H9 (cell line): Measurements from ENCODE around the gene MFGE8. TPM values are rescaled to one million over a fixed set of nuclear protein-coding genes. Genes with fewer than 3 reads are reported as not detected.

Experiments used
- DNase-seq: peaks from one replicate; pipeline ENCODE4 v3.0.0-alpha.2; 2017
- H2AFZ ChIP-seq: one replicate; pipeline ENCODE4 v1.6.1; 2013; ENCODE audit warnings: mild to moderate bottlenecking, low read length, control low read depth, moderate library complexity
- H2AK5ac ChIP-seq: 2 replicates; pipeline ENCODE4 v1.6.1; 2013; ENCODE audit warnings: low read length, control low read depth, mixed read lengths; ENCODE audit not compliant: insufficient read length
- H2BK120ac ChIP-seq: one replicate; pipeline ENCODE4 v1.6.1; 2013; ENCODE audit warnings: low read depth, mild to moderate bottlenecking, low read length, control low read depth, inconsistent platforms; ENCODE audit not compliant: poor library complexity, severe bottlenecking
- H2BK12ac ChIP-seq: 2 replicates; pipeline ENCODE4 v1.6.1; 2013; ENCODE audit warnings: low read length, control low read depth, mixed read lengths, low read depth; ENCODE audit not compliant: insufficient read length
- H2BK15ac ChIP-seq: 2 replicates; pipeline ENCODE4 v1.6.1; 2013; ENCODE audit warnings: low read depth, low read length, control low read depth
- H2BK20ac ChIP-seq: one replicate; pipeline ENCODE4 v1.6.1; 2013; ENCODE audit warnings: low read depth, mild to moderate bottlenecking, low read length, control low read depth, inconsistent platforms; ENCODE audit not compliant: poor library complexity, severe bottlenecking
- H2BK5ac ChIP-seq: 2 replicates; pipeline ENCODE4 v1.6.1; 2013; ENCODE audit warnings: low read length, control low read depth, mixed read lengths; ENCODE audit not compliant: insufficient read length
- H3K14ac ChIP-seq: 2 replicates; pipeline ENCODE4 v1.6.1; 2013; ENCODE audit warnings: low read length, control low read depth; ENCODE audit not compliant: insufficient read depth
- H3K18ac ChIP-seq: 2 replicates; pipeline ENCODE4 v1.6.1; 2013; ENCODE audit warnings: low read depth, mild to moderate bottlenecking, mixed read lengths, low read length, control low read depth; ENCODE audit not compliant: insufficient read length
- H3K23ac ChIP-seq: 2 replicates; pipeline ENCODE4 v1.6.1; 2013; ENCODE audit warnings: low read length, control low read depth, mixed read lengths, low read depth; ENCODE audit not compliant: insufficient read length
- H3K23me2 ChIP-seq: 2 replicates; pipeline ENCODE4 v1.6.1; 2013; ENCODE audit warnings: low read depth, mild to moderate bottlenecking, mixed read lengths, low read length, control low read depth; ENCODE audit not compliant: insufficient read length, poor library complexity, severe bottlenecking
- H3K27ac ChIP-seq: 2 replicates; pipeline ENCODE4 v1.5.1; 2013; ENCODE audit warnings: low read length, control low read depth, mixed read lengths, low read depth; ENCODE audit not compliant: insufficient read length
- H3K27me3 ChIP-seq: 2 replicates; pipeline ENCODE4 v1.6.1; 2013; ENCODE audit warnings: low read length, control low read depth, inconsistent platforms; ENCODE audit not compliant: insufficient read depth
- H3K4ac ChIP-seq: 2 replicates; pipeline ENCODE4 v1.6.1; 2013; ENCODE audit warnings: low read depth, mild to moderate bottlenecking, control low read depth, inconsistent platforms, low read length, moderate library complexity
- H3K4me1 ChIP-seq: 2 replicates; pipeline ENCODE4 v1.6.1; 2013; ENCODE audit warnings: low read length, control low read depth, inconsistent platforms; ENCODE audit not compliant: insufficient read depth
- H3K4me2 ChIP-seq: 2 replicates; pipeline ENCODE4 v1.6.1; 2013; ENCODE audit warnings: low read length, control low read depth, mixed read lengths; ENCODE audit not compliant: insufficient read length, insufficient read depth
- H3K56ac ChIP-seq: 2 replicates; pipeline ENCODE4 v1.6.1; 2013; ENCODE audit warnings: low read depth, mild to moderate bottlenecking, mixed read lengths, low read length, control low read depth; ENCODE audit not compliant: insufficient read length
- H3K79me1 ChIP-seq: 2 replicates; pipeline ENCODE4 v1.6.1; 2013; ENCODE audit warnings: low read depth, mild to moderate bottlenecking, moderate library complexity, low read length, control low read depth, inconsistent platforms; ENCODE audit not compliant: insufficient read depth, poor library complexity, severe bottlenecking
- H3K79me2 ChIP-seq: 2 replicates; pipeline ENCODE4 v1.6.1; 2013; ENCODE audit warnings: low read length, control low read depth, inconsistent platforms; ENCODE audit not compliant: insufficient read depth
- H3K9ac ChIP-seq: 2 replicates; pipeline ENCODE4 v1.6.1; 2013; ENCODE audit warnings: low read length, control low read depth, mixed read lengths; ENCODE audit not compliant: insufficient read length; ENCODE audit errors: extremely low read depth
- H3K9me3 ChIP-seq: one replicate; pipeline ENCODE4 v1.6.1; 2013; ENCODE audit warnings: low read depth, low read length, inconsistent platforms; ENCODE audit not compliant: control insufficient read depth
- H3T11ph ChIP-seq: one replicate; pipeline ENCODE4 v1.6.1; 2013; ENCODE audit warnings: mild to moderate bottlenecking, low read length, control low read depth, inconsistent platforms
- H4K20me1 ChIP-seq: one replicate; pipeline ENCODE4 v1.6.1; 2013; ENCODE audit not compliant: control insufficient read depth, insufficient read length, insufficient read depth
- H4K5ac ChIP-seq: 2 replicates; pipeline ENCODE4 v1.6.1; 2013; ENCODE audit warnings: low read depth, mild to moderate bottlenecking, mixed read lengths, low read length, control low read depth; ENCODE audit not compliant: insufficient read length
- H4K8ac ChIP-seq: replicated peaks from 2 replicates; pipeline ENCODE4 v1.6.1; 2013; ENCODE audit warnings: low read length, control low read depth, mixed read lengths, low read depth; ENCODE audit not compliant: insufficient read length
- H4K91ac ChIP-seq: 2 replicates; pipeline ENCODE4 v1.6.1; 2013; ENCODE audit warnings: low read depth, mild to moderate bottlenecking, moderate library complexity, mixed read lengths, low read length, control low read depth; ENCODE audit not compliant: insufficient read length
- H3K27ac Mint-ChIP-seq, 3 experiments: 2 replicates in 2 of 3; 3 replicates in 1 of 3; pipeline ENCODE4 v1.8.0; 2020 to 2021; ENCODE audit warnings: mixed read lengths in 3 of 3, mild to moderate bottlenecking in 1 of 3, moderate library complexity in 1 of 3
- H3K27me3 Mint-ChIP-seq: 2 replicates; pipeline ENCODE4 v1.8.0; 2021; ENCODE audit warnings: low read depth, mild to moderate bottlenecking, moderate library complexity, mixed read lengths
- H3K36me3 Mint-ChIP-seq, 3 experiments: 2 replicates in 2 of 3; 3 replicates in 1 of 3; pipeline ENCODE4 v1.8.0; 2020 to 2021; ENCODE audit warnings: low read depth in 3 of 3, mixed read lengths in 3 of 3; ENCODE audit not compliant: insufficient read depth in 1 of 3
- H3K4me1 Mint-ChIP-seq, 2 experiments: 2 replicates each; pipeline ENCODE4 v1.8.0; 2020; ENCODE audit warnings: mixed read lengths in 2 of 2
- H3K4me3 Mint-ChIP-seq, 2 experiments: 2 replicates in 1 of 2; 3 replicates in 1 of 2; pipeline ENCODE4 v1.8.0; 2020 to 2021; ENCODE audit warnings: mild to moderate bottlenecking in 2 of 2, mixed read lengths in 2 of 2, moderate library complexity in 1 of 2
- H3K9me3 Mint-ChIP-seq, 2 experiments: 2 replicates in 1 of 2; 3 replicates in 1 of 2; pipeline ENCODE4 v1.8.0; 2020; ENCODE audit warnings: mild to moderate bottlenecking in 2 of 2, mixed read lengths in 2 of 2, moderate library complexity in 1 of 2
- WGBS: extraction: QIAGEN DNeasy Blood & Tissue Kit; methylation state at CpG from one replicate; pipeline ENCODE4 v1.1.7; 2013; ENCODE audit warnings: missing lambda C conversion rate, low lambda C conversion rate, mixed read lengths; ENCODE audit not compliant: insufficient read length; ENCODE audit errors: extremely low coverage; 5-methylcytosine and 5-hydroxymethylcytosine counted together
- total RNA-seq: library from RNA; stranded (reverse); gene quantifications from 2 replicates; pipeline ENCODE4 v1.2.1, GENCODE V29; 2021
- TF ChIP-seq, protein P1 (sequence below): fragments of 200-600 bp; sonication (generic); conservative IDR thresholded peaks from 3 replicates; pipeline ENCODE4 v1.8.0; 2021; ENCODE audit warnings: antibody characterized with exemption, mild to moderate bottlenecking

MFGE8 gene
- total RNA-seq, 1 experiment from 2014 or later, result 653 TPM

DNA sequence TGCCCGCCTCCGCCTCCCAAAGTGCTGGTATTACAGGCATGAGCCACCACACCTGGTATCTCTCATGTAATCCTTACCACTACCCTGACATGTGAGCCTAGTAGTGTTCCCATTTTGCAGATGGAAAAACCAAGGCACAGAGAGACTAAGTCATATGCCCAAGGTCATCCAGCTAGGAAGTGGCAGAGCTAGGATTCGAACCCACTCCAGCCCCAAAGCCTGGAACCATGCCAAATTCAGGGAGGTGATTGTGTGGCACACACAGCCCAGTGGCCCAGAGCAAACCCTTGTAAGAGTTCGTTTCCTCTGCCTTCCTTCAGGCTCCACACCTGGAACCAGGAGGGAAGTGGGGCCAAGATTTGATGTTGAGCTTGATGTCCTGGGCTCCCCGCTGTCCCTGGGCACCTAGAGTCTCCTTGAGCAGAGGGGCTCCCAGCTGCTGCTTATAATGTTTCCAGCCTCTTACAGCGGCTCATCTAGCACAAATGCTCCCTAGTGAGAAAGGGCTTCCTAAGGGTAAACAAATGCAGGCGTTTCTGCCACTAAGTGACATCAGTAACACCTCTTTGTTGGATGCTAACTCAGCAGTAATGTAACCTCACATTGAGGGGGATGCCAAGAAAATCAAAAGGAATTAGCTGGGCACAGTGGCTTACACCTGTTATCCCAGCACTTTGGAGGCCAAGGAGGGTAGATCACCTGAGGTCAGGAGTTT lies 21.5 kb downstream of the MFGE8 start:
- Histone ChIP-seq H2BK5ac (no peak overlapping the region), H2AFZ (no peak overlapping the region), H3K79me1 (no peaks in the 10 kb centered on the region), H3K18ac (no peak overlapping the region), H4K91ac (no peak overlapping the region), H2AK5ac (no peak overlapping the region), H3K9ac (no peak overlapping the region), H4K20me1 (no peaks in the 10 kb centered on the region), H3K4ac (no peak overlapping the region), H3T11ph (no peak overlapping the region), H3K4me2 (no peak overlapping the region), H3K79me2 (no peaks in the 10 kb centered on the region), H3K4me1 (peaks cover 5% of the 10 kb centered on the region), H4K5ac (no peak overlapping the region), H3K56ac (no peak overlapping the region), H2BK120ac (no peak overlapping the region), H2BK12ac (no peak overlapping the region), H2BK15ac (no peak overlapping the region), H3K27me3 (no peaks in the 10 kb centered on the region), H2BK20ac (no peak overlapping the region), H3K14ac (no peak overlapping the region), H3K27ac (no peak overlapping the region), H3K23me2 (peaks cover 18% of the 10 kb centered on the region), H4K8ac (no peak overlapping the region), H3K23ac (no peak overlapping the region), H3K9me3 (no peaks in the 10 kb centered on the region)
- no CpG with 5 or more reads among the region's 7 CpGs for WGBS
- Mint-ChIP-seq H3K27me3 (peaks cover 5% of the 10 kb centered on the region), H3K9me3 (no peaks in the 10 kb centered on the region), H3K27ac (no peak overlapping the region; a peak in 1 of 7 replicates), H3K4me3 (no peak overlapping the region), H3K4me1 (peaks cover 7 to 14% of the 10 kb centered on the region in 2 experiments), H3K36me3 (peaks cover 1 to 60% (median 12%) of the 10 kb centered on the region in 3 experiments; a peak in 6 of 7 replicates)
- TF ChIP-seq, protein P1, sequence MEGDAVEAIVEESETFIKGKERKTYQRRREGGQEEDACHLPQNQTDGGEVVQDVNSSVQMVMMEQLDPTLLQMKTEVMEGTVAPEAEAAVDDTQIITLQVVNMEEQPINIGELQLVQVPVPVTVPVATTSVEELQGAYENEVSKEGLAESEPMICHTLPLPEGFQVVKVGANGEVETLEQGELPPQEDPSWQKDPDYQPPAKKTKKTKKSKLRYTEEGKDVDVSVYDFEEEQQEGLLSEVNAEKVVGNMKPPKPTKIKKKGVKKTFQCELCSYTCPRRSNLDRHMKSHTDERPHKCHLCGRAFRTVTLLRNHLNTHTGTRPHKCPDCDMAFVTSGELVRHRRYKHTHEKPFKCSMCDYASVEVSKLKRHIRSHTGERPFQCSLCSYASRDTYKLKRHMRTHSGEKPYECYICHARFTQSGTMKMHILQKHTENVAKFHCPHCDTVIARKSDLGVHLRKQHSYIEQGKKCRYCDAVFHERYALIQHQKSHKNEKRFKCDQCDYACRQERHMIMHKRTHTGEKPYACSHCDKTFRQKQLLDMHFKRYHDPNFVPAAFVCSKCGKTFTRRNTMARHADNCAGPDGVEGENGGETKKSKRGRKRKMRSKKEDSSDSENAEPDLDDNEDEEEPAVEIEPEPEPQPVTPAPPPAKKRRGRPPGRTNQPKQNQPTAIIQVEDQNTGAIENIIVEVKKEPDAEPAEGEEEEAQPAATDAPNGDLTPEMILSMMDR, result no peak
- DNase-seq, result no peak
